IPS-11a (cell line): Measurements from ENCODE around the gene CORO2A.
"Not testable (repeated sequence)": the region's sequence is repeated elsewhere in the genome, so short reads cannot be mapped to it uniquely, and the experiment has no call there.

Experiments
- H3K4me3 ChIP-seq: one replicate; pipeline ENCODE4 v1.5.1; 2013; ENCODE audit warnings: low read depth, low read length, control low read depth

CORO2A gene

DNA sequence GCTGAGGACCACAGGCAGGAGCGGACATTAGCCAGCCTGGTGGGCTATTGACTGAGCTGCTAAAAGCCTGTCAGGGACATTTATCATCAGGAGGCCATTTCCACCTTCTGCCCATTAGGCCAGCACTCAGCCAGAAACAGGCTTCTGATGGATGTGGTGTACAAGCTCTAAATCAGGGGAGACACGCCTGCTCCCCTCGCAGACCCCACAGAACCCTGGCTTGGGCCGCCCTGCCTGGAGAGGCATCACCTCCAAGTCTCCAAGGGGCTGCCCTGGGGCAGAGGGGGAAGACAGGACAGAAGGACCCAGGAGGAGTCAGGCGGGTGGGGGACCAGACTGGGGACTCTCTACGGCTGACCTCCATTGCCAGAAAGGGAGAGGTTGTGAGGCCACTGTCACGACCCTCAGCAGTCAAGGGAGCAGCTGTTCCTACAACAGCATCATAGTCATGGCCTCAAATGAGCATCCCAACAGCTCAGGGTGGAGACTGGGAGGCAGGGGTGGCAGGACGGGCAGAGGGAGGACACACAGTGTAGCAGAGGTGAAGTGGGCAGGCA lies 49.4 kb downstream of the CORO2A start:
- H3K4me3 ChIP-seq, result no peak overlapping the region

DNA sequence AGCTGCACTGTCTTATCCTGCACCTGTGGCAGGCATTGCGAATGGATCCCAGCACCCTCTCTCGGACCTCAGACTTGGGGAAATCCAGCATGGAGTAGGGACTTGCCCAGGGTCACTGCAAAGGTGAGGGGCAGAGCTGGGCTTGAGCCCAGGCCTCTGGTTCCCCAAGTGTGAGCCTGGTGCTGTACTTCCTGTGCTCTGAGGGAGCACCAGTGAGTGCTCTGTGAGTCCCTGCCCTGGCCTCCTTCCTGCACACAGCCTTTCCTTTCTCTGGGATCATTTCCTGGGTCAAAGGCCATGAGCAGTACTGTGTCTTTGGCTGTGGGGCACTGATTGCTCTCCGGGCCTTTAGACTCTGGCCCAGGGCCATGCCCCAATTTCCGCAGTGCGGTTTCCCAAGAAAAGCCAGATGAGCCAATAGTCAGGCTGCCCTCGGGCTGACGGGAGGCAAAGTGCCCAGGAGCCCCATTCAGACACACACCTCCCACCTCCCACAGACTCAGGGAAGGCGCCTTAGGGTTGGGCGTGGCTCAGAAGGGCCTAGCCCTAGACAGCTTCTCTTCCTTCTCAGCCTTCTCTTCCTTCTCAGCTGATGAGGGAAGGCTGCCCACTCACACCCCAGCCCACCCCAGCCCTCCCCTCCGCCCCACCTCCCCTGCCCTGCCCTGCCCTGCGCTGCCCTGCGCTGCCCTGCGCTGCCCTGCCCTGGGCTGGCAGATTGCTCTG lies 50.1 kb downstream of the CORO2A start:
- no peak overlapping the region for H3K4me3 ChIP-seq

DNA sequence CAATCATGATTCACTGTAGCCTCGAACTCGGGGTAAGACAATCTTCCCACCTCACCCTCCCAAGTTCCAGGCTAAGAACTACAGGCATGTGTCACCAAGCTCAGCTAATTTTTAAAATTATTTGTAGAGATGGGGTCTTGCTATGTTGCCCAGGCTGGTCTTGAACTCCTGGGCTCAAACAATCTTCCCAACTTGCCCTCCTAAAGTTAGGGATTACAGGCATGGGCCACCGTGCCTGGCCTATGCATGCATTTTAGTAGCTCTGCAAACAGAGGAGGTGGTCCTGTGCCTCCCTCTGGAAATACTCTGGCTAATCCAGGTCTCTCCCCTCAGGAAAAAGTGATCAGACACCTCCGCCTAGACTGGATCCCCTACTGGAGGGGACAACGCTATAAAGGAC lies 51.9 kb downstream of the CORO2A start:
- no peak overlapping the region for H3K4me3 ChIP-seq

DNA sequence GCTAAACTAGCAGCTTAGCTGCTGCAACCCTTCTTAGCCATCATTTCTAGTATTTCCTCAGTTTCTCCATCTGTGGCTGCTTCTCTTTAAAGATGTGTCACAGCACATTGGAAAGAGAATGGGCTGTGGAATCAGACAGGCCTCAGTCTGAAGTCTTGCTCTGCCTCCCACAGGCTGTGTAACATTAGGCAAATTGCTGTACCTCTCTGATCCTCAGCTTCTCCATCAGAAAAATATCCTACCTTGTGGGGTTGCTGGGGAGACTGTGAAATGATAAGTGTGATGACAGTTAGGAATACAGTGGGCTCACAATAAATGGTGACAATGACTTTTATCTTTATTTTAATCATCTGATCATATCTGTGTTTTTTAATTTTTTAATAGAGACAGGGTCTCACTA lies 55.9 kb downstream of the CORO2A start:
- no peak overlapping the region for H3K4me3 ChIP-seq

DNA sequence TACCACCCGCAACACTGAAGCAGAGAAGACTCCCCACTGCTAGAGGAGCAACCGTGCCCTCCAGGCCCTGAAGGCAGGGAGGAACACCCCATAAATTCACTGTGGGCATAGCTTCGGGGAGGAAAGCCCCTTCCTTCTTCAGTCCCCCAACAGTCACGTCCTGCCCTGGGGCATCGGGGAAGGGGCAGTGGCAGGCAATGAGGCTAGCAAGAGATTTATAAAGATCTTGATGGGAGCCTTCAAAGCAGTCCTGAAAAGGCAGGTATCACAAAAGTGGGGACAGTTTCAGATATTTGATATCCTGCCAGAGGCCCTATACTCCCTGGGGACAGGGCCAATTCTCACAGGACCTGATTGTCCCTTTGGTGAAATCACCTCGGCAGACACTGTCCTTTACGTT lies 56.5 kb downstream of the CORO2A start:
- H3K4me3 ChIP-seq, result no peak overlapping the region

DNA sequence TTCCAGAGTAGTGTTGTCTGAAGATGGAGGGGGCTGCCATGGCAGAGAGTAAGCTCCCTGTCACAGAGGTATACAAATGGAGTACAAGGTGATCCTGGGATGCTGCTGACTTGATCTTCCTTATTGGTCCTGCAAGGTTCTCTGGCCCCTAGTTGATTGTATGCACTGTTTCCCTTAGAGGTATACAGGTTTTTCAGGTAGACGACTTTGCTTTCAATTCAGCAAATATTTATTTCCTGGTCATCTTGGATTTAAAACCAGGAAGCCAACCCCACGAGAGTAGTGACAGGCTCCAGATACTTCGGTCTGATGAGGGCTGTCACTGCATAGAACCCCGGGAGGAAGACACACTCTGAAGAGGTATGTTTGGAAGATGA lies 56.9 kb downstream of the CORO2A start:
- no peak overlapping the region for H3K4me3 ChIP-seq

DNA sequence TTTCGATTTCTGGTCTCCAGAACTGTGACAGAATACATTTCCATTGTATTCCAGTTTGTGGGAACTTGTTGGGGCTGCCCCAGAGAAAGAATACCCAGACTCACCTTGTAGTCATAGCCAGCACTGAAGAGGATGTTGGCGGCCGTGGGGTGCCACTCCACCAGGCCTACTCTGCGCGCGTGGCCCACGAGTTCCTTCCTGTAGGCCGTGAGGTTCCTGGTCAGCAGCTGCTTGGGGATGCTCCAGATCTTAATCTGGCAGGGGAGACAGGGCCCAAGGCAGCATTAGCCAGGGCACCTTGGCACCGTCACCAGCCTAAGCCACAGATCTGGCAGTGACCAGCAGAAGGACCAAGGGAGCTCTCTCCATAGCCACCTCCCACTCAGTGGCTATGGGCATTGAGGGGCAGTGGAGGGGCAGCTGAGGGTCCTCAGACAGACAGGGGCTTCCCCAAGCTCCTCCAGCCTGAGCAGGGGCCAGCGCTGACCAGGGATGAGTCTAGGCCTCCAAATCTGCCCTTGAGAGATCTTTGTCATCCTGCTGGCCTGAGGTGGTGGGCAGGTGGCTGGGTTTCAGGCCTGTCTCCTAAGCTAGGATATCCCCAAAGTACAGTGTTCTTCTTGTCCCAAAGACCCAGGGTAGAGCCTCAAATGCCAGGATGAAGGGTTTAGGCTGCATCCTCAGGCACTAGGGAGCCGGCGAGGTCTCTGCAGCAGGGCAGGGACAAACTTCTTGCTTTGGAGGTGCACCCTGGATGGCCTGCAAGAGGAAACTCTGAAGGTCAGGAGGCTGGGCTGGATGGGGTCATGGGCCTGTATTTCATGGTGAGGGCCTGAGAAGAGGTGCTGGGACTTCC lies 57.5 kb downstream of the CORO2A start:
- H3K4me3 ChIP-seq, result no peak overlapping the region

DNA sequence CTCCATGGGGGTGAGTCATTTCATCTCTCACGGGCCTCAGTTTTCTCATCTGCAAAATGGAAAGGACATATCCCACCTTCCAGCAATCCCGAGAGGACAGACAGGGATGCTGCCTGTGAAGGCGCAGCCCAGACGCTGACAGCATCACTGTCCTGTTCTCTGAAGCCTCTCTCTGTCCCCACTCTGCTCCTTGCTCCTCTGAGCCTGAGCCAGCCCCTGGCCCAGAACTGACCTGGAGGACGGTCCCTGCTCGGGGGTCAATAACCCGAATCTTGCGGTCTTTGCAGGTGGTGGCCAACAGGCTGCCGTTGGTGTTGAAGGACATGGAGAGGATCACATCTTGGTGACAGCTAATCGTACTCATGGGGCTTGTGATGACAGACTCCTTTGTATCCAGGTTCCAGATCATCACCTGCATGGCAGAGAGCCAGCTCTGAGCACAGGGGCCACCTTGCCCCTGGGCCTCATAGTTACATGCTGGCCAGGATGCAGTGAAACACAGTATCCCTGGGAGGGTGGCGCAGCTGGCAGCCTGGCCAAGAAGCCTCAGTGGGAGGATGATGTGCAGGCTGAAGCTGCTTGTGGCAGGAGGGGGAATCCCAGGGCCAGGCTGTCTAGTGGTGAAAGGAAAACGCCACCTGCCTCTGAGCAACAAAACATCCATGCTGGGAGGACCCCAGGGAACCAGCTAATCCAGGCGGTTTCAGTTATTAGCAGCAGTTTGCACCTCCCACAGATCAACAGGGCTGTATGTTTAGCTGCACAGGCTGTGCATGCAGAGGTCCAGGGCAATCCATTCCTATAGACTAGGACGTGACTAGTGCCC lies 59.4 kb downstream of the CORO2A start:
- no peak overlapping the region for H3K4me3 ChIP-seq

DNA sequence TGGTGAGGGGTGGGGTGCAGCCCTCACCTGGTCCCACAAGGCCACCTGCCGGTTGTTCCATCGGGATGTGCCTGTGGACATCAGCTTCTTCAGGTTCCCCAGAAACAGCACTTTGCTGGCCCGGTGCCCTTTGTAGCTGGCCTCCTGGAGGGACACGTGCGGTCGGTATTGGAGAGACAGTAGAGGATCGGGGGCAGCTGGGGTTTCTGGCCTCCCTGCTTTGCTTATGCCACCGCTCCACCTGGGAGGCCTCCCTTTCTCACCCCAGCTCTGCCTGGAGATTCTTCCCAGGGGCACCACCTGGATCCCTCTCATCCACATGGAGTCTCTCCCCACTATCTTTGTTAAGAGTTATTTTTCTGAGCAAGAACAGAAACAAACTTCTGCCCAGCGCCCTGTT lies 60.3 kb downstream of the CORO2A start:
- no peak overlapping the region for H3K4me3 ChIP-seq

DNA sequence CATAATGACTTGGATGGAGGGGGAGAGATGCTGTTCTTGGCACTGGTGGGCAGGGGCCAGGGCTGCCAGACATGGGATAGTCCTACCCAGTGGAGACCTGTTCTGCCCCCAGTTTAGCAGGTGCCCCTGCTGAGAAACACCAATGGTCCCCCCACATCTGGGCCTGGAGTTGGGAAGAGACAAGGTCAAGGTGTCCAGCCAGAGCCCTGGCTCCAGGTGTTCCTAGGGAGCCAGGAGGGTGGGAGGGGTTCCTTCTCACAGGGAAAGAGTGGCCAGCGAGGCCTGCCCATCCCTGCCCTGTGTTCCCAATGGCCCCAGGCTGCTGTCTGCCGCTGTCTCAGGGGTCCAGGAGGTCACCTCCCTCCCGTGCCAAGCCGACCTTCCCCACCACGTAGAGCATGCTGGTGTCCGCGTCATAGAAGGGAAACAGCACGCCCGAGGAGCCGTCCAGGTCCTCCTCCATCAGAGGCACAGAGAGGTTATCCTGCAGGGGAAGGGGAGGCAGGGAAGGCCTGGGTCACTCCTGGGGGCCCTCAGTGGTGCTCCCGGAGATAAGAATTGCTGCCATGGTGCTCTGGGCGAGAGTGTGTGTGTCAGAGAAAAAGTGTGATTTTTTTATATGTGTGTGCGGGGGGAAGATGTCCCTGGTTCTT lies 61.7 kb downstream of the CORO2A start:
- no peak overlapping the region for H3K4me3 ChIP-seq

DNA sequence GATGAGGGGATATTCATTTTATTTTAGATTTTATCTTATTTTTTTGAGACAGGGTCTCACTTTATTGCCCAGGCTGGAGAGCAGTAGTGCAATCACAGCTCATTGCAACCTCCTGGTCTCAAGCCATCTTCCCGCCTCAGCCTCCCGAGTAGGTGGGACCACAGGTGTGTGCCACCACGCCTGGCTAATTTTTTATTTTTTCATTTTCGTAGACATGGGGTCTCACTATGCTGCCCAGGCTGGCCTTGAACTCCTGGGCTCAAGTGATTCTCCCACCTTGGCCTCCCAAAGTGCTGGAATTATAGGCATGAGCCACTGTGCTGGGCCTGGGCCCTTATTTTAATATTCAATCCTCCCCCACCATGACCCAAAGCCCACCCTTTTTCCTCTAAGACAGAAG lies 62.4 kb downstream of the CORO2A start:
- not testable (repeated sequence) for H3K4me3 ChIP-seq

DNA sequence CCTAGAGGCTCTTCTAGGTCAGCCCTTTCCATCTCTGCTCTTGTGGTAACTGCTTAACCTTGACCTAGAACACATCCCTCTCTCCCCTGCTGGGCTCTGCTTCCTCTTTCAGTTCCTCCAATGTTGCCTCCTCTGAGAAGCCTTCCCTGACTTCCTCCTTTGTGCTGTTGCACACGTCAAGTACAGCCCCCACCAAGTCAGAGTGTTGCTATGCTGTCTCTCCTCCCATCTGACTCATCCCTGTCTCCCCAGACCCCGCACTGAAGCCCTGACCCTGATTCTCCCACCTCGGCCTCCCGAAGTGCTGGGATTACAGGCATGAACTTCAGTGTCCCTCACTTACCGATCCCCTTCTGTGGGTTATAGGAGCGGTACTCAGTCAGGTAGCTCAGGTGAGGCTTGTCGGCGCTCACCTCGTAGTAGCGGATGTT lies 63.0 kb downstream of the CORO2A start:
- H3K4me3 ChIP-seq, result no peak overlapping the region

DNA sequence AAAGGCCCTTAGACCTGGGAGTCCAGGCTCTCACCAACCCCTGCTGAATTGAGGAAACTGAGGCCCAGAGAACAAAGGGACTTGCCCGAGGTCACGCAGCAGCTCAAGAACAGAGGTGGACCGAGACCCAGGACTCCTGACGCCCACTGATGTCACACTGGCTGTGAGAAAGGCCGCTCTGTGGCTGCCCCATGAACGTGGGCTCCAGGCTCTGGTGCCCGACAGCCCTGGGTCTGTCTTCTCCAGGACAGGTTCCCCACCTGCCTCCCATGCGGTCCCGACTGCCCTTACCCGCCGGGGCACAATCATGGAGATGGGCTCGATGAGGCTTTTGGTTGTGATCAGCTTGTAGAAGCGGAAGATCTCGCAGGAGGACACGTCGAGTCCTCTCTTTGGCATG lies 64.1 kb downstream of the CORO2A start:
- H3K4me3 ChIP-seq, result no peak overlapping the region

DNA sequence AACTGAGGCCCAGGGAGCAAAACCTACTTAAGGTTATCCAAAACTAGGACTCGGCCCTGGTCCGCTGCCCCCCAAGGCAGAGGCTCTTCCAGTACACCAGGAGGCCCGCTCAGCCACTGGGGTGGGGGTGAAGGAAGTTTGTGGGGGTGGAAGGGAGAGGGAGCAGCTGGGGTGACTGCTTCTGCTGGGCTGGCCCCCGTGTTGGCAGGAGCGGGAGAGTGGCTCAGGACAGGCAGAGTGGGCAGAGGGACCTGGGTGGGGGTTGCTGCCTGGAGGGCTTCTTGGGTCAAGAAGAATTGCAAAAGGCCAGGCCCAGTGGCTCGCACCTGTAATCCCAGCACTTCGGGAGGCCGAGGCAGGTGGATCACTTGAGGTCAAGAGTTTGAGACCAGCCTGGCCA lies 65.2 kb downstream of the CORO2A start:
- H3K4me3 ChIP-seq, result no peak overlapping the region

DNA sequence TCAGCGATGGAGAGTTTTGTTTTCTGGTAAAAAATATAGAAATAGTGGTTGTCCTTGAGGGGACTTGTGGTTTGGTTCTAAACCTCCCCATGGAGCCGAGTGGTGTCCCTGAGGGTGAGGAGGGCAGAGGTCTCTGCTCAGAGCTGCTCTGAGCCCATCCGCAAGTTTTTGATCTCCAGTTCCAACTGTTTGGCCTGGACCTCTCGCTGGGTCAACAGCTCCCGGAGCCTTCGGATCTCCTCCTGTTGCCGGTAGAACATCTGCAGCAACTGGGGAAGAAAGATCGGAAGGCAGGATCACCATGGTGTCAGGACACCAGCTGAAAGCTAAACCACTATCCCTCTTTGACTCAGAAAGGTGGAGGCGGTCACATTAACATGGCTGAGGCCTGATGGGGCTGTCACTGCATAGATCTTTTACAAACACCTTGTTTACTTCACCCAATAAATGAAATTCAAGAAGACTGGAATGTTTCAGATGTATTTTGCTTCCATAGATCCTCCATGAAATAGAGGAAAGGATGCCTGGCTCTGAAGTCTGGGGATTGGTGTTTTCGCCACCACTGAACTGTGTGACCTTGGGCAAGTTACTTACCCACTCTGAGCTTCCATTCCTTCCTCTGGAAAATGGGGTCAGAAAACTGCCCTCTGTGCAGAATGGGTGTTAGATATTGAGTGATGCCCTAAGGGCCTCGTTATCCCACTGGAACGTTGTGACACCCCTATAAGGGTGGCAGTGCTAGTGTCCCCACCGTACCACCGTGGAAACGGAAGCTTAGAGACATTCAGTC lies 67.6 kb downstream of the CORO2A start:
- H3K4me3 ChIP-seq, result no peak overlapping the region

DNA sequence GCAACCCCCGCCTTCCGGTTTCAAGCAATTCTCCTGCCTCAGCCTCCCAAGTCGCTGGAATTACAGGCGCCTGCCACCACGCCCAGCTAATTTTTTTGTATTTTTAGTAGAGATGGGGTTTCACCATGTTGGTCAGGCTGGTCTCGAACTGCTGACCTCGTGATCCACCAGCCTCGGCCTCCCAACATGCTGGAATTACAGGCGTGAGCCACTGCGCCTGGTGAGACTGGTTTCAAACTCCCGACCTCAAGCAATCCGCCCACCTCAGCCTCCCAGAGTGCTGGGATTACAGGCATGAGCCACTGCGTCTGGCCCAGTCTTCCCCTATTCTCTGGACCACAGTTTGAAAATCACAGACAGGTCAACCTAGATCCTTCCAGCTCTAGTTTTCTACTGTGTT lies 68.3 kb downstream of the CORO2A start:
- H3K4me3 ChIP-seq, result not testable (repeated sequence)

DNA sequence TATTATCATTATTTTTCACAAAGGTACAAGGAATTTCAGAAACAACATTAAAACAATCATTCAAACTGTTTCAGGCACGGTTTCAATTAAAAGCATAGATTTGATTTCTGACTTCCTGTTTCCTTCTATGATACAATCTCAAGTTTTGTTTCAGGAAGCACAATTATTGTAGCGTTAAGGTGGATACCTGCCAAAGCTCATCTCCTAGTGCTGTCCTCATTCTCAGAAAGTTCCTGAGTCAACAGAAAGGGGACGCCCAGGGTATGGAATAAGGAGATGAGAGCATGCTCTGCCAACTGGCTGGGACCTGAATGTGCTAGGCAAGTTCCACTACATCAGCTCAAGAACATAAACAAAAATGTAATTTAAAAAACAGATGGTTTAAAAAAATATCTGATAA lies 71.4 kb downstream of the CORO2A start:
- no peak overlapping the region for H3K4me3 ChIP-seq

DNA sequence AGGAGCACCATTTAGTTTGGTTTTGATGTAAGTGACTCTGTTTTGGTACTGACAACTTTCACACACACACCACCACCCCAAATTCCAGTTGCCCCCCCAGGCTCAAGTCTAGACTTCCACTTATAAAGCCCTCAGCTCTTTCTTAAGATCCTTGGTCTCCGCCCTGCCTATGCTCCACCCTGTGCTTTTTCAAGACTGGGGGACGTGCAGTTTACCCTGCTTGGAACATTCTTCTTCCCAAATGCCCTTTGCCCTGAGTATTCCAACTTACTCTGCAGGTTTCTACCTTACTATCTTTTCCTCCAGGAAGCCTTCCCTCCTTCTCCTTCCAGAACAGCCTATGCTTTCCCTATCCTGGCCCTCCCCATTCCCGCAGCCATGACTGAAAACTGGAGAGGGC lies 72.0 kb downstream of the CORO2A start:
- H3K4me3 ChIP-seq, result no peak overlapping the region

DNA sequence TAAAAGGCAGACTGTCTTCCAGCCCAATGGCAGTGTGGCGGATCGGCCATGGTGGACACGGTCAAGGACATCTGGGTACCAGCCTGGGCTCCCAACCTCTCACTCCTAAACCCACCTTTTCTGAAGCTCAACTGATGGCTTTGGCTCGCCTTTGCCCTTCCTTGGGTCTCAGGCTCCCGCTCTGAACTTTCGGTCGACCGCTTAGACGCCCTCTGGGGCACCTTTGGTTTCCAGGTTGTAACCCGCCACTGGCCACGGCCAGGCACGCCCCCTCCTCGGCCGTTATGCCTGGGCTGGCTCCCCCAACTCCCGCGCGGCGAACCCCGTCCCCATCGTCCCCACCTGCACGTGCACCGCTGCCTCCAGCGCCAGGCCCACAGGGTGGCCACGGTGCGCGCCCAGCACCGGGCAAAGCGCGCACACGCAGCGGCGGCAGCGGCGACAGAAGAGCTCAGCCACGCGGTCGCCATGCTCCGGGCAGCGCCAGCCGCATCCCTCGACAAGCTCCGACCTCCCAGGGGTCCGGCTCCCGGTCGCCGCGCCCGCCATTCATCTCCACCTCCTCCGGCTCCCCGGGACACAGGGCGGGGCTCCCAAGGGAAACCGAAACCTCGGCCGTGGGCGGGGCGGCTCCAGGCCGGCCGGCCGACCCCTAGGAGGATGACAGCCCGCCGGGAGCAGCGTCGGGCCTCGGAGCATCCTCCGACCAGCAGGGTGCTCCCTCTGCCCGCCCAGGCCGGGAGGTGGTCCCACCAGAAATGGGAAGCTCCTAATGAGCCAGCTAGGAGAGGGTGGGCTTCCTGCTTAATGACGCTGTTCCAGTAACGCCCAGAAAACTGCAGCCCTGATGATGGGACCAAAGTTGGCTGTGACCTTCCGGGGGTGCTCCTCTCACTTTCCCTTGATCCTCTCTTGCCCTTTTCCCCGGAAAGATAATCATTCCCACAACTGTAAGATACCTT lies 73.5 kb downstream of the CORO2A start, which contains the start of gene TRIM14:
Gene TRIM14 (minus strand): TSS at position 583 of the 962 bp plus-strand sequence. CDS start 34 bp downstream, at position 549.
- H3K4me3 ChIP-seq, result peak within 1 kb of the TSS; percentile 58
